22Rv1 (cell line): Measurements from ENCODE around the gene UBL7.

Experiments
- ZFX ChIP-seq: fragments of 450-650 bp; IDR thresholded peaks from 2 replicates; pipeline ENCODE4 v1.6.1; 2017; ENCODE audit warnings: antibody characterized with exemption, borderline replicate concordance
- TF ChIP-seq, protein P1 (sequence below): fragments of 450-650 bp; IDR thresholded peaks from 2 replicates; pipeline ENCODE4 v1.5.1; 2017; ENCODE audit warnings: mild to moderate bottlenecking

DNA sequence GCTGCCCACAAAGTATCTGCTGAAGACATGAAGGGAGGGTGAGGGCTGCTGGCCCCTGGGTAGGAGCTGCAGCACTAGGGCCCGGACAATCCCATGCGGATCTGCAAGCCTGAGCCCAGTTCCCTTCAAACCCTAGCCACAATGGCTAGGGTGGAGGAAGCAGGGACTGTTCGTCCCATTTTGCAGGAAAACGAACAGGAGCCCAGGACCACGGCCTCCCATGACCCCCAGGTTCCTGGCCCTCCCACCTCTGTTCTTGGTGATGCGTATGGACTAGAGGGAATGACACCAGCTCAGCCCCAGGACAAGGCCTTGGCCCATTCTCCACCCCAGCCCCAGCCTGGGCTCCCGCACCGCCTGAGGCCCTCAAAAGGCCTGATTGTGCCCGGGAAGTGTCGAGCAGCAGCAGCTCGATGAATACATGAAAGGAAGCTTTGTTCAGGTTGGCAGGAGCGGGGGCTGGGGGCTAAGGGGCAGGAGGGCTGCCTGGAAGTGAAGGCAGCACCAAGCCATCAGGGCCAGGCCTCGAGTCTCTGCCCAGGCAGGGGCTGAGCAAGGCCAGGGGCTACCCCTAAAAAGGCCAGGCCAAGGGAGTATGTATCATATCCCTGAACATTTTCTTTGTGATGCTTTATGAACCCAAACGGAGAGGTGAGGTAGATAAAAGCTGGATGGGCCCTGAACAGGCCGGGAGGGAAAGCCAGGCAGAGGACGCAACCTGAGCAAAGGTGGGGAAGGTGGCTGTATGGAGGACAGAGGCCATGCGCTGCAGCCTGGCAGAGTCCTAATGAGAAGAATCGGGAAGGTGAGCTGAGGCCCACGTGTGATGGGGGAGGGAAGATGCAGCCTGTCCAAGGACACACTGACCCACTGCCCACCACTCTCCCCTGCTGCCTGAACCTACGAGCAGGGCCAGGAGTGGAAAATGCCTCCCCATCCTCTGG, 39.4 kb downstream of the UBL7 start:
- TF ChIP-seq, protein P1, sequence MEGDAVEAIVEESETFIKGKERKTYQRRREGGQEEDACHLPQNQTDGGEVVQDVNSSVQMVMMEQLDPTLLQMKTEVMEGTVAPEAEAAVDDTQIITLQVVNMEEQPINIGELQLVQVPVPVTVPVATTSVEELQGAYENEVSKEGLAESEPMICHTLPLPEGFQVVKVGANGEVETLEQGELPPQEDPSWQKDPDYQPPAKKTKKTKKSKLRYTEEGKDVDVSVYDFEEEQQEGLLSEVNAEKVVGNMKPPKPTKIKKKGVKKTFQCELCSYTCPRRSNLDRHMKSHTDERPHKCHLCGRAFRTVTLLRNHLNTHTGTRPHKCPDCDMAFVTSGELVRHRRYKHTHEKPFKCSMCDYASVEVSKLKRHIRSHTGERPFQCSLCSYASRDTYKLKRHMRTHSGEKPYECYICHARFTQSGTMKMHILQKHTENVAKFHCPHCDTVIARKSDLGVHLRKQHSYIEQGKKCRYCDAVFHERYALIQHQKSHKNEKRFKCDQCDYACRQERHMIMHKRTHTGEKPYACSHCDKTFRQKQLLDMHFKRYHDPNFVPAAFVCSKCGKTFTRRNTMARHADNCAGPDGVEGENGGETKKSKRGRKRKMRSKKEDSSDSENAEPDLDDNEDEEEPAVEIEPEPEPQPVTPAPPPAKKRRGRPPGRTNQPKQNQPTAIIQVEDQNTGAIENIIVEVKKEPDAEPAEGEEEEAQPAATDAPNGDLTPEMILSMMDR, result no peak
- no peak for TF ChIP-seq ZFX
